ENCODE results near the gene BCL2L12. TPM values are rescaled to one million over a fixed set of nuclear protein-coding genes. Genes with fewer than 3 reads are reported as not detected.
A peak's percentile ranks its signal among the peaks of the same experiment; 100 is the strongest.

BCL2L12 gene
- total and polyA plus RNA-seq, 10 donors, result 7.8 to 36.7 (median 21.7) TPM

GRCh38 chr19:49677901-49678674 is 12.4 kb downstream of the BCL2L12 start:
- TF ChIP-seq CTCF (IDR thresholded peaks at IDR 0.05 in 8 of 11, conservative IDR thresholded peaks at IDR 0.05 in 3 of 11) (peak; percentile 46 to 83 (median 72)), POLR2A (IDR thresholded peaks at IDR 0.05) (no peak), POLR2AphosphoS5 (IDR thresholded peaks at IDR 0.05) (no peak)

GRCh38 chr19:49678985-49679770 is 13.4 kb downstream of the BCL2L12 start:
- H3K27ac ChIP-seq, result peak overlapping the region in 5 of 8 donors; percentile 94 to 97 (median 94)
- H3K4me3 ChIP-seq, result no peak overlapping the region
- H3K9me3 ChIP-seq, result no peaks in the 10 kb centered on the region
- H3K4me1 ChIP-seq, result peaks cover 23 to 71% (median 50%) of the 10 kb centered on the region in 6 donors
- no peak for TF ChIP-seq POLR2AphosphoS5 (IDR thresholded peaks at IDR 0.05)
- TF ChIP-seq CTCF (IDR thresholded peaks at IDR 0.05 in 8 of 11, conservative IDR thresholded peaks at IDR 0.05 in 3 of 11), result no peak
- TF ChIP-seq POLR2A (IDR thresholded peaks at IDR 0.05), result no peak
- peak; percentile 75 for DNase-seq
- peaks cover 0 to 46% (median 30%) of the 10 kb centered on the region in 6 donors for H3K36me3 ChIP-seq
- no peaks in the 10 kb centered on the region for H3K27me3 ChIP-seq (replicated peaks in 1 of 7)
- intact Hi-C loops (cut with DNase I; ENCODE audit: low total_unique reads), result loop anchor here (10.0 kb wide), 1 partner anchor 104 kb away; no protein-coding TSS in a partner anchor
- WGBS, 5 donors, result 55 to 77% (median 65%) methylated on average over 11 to 12 of the region's 12 CpGs

More at GRCh38 chr19:49677901-49678674, 12.4 kb downstream of the BCL2L12 start:
- H3K27ac ChIP-seq, result peak overlapping the region; percentile 89 to 97 (median 94)
- H3K27me3 ChIP-seq (replicated peaks in 1 of 7), result no peaks in the 10 kb centered on the region
- intact Hi-C loops (cut with DNase I; ENCODE audit: low total_unique reads), result loop anchor here (10.0 kb wide), 1 partner anchor 103 kb away; no protein-coding TSS in a partner anchor
- 1 to 4% (median 3%) methylated on average over 16 to 21 of the region's 21 CpGs for WGBS, 5 donors
- peaks cover 23 to 79% (median 48%) of the 10 kb centered on the region in 6 donors for H3K4me1 ChIP-seq
- DNase-seq, result peak; percentile 91
- peaks cover 0 to 35% (median 19%) of the 10 kb centered on the region in 6 donors for H3K36me3 ChIP-seq
- no peaks in the 10 kb centered on the region for H3K9me3 ChIP-seq
- H3K4me3 ChIP-seq, result peak overlapping the region; percentile 88 to 100 (median 98)

GRCh38 chr19:49679771-49680413 is 14.2 kb downstream of the BCL2L12 start:
- DNase-seq, result peak; percentile 49
- H3K9me3 ChIP-seq, result no peaks in the 10 kb centered on the region
- intact Hi-C loops (cut with DNase I; ENCODE audit: low total_unique reads), result loop anchor here (10.0 kb wide), 1 partner anchor 105 kb away; no protein-coding TSS in a partner anchor
- TF ChIP-seq POLR2A (IDR thresholded peaks at IDR 0.05) (no peak), POLR2AphosphoS5 (IDR thresholded peaks at IDR 0.05) (no peak), CTCF (IDR thresholded peaks at IDR 0.05 in 8 of 11, conservative IDR thresholded peaks at IDR 0.05 in 3 of 11) (no peak)
- H3K27ac ChIP-seq, result peak overlapping the region in 7 of 8 donors; percentile 39 to 97 (median 74)
- peaks cover 23 to 71% (median 48%) of the 10 kb centered on the region in 6 donors for H3K4me1 ChIP-seq
- H3K4me3 ChIP-seq, result peak overlapping the region in 2 of 8 donors; percentile 25 to 57
- 61 to 78% (median 67%) methylated on average over 10 of the region's 10 CpGs for WGBS, 5 donors
- H3K36me3 ChIP-seq, result peaks cover under 1 to 54% (median 37%) of the 10 kb centered on the region in 6 donors
- H3K27me3 ChIP-seq (replicated peaks in 1 of 7), result no peaks in the 10 kb centered on the region

All from spleen (tissue), 11 donors.